Measurements from ENCODE around the gene COL1A1.

DNA sequence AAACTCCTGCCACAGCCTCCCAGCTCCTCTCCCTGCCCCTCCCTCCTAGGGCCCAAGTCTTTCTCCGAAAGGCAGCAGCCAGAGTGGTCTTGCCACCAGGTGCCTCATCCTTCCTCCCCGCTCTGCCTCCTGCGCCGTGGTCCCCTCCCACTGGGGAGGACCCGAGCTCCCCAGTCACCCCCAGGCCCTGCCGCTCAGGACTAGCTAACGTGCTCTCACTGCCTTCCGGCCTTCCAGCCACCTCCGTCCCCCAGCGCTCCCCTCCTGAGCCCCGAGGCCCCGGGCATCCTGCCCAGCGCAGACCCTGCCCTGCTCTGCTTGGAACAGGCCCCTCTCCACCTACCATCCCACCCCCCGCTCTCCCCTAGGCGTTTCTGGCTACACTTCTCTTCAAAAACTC is 19.4 kb upstream of the COL1A1 start:
- TF ChIP-seq EZH2 (IDR thresholded peaks at IDR 0.05; ENCODE audit: borderline replicate concordance), result no peak
- TF ChIP-seq, protein P1, sequence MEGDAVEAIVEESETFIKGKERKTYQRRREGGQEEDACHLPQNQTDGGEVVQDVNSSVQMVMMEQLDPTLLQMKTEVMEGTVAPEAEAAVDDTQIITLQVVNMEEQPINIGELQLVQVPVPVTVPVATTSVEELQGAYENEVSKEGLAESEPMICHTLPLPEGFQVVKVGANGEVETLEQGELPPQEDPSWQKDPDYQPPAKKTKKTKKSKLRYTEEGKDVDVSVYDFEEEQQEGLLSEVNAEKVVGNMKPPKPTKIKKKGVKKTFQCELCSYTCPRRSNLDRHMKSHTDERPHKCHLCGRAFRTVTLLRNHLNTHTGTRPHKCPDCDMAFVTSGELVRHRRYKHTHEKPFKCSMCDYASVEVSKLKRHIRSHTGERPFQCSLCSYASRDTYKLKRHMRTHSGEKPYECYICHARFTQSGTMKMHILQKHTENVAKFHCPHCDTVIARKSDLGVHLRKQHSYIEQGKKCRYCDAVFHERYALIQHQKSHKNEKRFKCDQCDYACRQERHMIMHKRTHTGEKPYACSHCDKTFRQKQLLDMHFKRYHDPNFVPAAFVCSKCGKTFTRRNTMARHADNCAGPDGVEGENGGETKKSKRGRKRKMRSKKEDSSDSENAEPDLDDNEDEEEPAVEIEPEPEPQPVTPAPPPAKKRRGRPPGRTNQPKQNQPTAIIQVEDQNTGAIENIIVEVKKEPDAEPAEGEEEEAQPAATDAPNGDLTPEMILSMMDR (IDR thresholded peaks at IDR 0.05; ENCODE audit: poor library complexity), result no peak

Data from hepatocyte (in vitro differentiated cells).